Measurements from ENCODE around the gene STAG2.
A peak's percentile ranks its signal among the peaks of the same experiment; 100 is the strongest.
"Not testable (repeated sequence)": the region's sequence is repeated elsewhere in the genome, so short reads cannot be mapped to it uniquely, and the experiment has no call there.

Gene STAG2

DNA sequence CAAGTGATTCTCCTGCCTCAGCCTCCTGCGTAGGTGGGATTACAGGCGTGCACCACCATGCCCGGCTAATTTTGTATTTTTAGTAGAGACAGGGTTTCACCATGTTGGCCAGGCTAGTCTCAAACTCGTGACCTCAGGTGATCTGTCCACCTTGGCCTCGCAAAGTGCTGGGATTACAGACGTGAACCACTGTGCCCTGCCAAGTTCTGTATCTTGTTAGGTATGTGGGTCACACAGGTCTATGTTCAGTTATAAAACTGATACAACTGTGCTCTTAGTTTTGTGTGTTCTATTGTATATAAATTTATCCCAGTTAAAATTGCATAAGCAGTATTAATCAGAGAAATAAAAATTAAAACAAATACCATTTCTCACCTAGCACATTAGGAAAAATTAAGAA lies 122.9 kb downstream of the STAG2 start:
- not testable (repeated sequence) for DNase-seq

DNA sequence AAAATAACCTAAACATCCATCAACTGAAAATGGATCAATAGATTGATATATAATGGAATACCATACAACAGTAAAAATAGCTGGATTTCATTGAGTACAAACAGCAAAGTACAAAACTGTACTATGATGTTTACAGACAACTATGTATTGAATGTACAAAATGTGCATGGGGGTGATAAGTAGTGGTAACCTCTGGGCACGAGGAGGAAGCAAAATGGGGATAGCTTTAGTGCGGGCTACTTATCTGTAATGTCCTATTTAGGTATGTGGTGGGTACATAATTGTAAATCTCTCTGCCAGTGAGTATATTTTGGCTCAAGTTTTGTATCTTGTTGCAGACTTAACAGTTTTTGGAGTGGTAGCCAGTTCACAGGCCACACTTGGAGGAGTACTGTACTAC lies 123.6 kb downstream of the STAG2 start:
- no peak for DNase-seq

DNA sequence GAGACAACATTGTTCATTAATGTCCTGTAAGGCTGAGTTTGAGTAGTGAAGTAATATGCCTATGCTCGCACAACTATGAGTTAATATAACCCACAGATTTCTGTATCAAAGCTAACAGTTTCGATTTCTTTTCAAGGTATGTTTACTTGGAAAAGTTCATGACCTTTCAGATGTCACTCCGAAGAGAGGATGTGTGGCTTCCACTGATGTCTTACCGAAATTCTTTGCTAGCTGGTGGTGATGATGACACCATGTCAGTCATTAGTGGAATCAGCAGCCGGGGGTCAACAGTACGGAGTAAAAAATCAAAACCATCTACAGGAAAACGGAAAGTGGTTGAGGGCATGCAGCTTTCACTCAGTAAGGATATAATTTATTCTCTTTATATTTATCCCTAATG lies 124.9 kb downstream of the STAG2 start:
- DNase-seq: no peak

DNA sequence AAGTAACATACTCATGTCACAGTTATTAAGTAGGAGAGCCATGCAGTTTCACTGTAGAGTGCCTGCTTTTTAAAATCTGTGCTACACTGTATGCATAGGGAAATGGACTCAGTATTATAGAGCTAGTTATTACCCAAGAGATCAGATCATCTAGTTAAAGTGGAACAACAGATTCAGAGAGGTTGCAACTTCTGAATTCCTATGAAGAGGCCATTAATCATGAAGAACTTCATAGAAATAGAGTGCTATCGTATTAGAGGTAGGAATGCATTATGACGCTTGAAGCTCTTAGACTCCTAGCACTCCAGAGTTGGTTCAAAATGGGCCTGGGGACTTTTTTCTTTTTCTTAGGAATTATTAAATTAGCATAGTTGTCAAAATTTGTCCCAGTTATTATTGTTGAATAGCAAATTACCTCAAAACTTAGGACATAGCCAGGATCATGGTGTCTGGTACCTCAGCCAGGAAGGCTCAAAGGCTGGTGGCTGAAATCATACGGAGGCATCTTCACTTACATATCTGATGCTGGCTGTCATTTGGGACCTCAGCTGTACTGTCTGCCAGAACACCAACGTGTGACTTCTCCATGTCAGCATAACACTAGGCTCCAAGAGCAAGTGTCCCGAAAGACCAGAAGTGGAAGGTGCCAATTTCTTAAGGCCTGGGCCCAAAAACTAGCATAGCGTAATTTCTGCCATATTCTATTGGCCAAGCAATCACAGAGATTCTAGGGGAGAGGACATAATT lies 125.7 kb downstream of the STAG2 start:
- no peak for DNase-seq

DNA sequence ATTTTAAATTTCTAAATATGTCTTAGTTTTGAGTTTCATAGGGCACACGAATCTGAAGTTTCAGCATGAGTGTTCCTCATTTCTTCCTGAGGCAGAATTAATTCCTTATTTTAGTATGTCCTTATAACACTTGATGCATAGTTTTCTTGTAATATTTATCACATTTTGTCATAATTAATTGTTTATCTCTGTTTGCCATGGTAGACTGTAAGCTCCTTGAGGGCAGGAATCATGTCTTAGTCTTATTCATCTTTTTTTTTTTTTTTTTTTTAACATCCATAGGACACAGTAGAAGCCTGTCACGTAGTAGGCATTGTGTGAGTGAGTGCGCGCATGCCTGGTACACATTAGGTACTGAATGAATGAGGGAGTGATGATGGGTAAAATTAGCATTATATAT lies 131.7 kb downstream of the STAG2 start:
- DNase-seq: no peak

DNA sequence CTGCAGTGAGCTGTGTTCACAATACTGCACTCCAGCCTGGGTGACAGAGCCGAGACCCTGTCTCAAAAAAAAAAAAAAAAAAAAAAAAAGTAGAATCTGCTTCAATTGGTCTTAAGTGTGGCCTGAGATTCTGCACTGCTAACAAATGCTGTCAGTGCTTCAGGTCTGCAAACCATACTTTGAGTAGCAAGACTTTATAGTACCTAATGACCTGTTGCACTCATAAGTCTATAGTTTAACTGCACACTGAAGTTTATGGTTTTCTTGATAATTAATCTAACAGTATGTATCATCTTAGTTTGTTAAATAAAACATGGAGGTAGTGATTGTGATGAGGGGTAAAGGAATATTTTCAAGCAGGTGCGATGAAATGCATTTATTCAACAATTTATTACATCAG lies 135.6 kb downstream of the STAG2 start:
- DNase-seq: no peak

DNA sequence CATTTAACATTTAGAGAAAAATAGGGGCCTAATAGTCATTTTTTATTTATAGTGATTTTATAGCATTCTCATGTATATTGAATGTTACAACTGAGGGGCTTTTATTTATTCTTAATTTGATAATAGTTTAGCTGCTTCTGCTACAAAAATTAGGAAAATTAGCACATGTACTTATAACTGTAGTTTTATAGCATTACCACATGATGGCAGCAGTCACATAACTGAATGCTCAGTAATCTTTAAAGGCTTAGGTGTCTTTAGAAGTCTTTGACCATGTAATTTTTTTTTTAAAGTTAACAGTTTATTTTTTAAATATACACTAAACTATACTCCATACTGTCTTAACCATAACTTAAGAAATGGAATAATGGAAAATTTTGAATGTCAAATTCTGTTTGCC lies 136.6 kb downstream of the STAG2 start:
- DNase-seq: peak; percentile 21

DNA sequence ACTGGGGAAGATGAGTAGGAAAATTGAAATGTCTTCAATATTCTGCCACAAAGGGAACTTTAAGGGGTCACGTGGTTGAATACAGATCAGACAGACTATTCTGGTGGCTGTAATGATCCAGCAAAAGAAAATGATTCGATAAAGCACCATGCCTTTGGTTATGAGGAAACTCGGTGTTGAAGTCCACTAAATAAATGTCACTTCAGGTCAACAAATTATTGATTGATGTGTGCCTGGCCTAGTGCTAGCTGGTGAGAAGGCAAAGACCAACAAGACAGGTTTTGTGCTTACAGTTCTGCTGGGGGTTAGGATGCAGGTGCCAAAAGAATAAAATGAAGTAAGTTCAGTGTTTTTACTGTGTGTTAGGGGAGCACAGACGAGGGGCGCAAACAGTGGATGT lies 142.5 kb downstream of the STAG2 start:
- DNase-seq: no peak

DNA sequence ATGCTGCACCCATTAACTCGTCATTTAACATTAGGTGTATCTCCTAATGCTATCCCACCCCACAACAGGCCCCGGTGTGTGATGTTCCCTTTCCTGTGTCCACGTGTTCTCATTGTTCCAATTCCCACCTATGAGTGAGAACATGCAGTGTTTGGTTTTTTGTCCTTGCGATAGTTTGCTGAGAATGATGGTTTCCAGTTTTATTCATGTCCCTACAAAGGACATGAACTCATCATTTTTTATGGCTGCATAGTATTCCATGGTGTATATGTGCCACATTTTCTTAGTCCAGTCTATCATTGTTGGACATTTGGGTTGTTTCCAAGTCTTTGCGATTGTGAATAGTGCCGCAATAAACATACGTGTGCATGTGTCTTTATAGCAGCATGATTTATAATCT lies 143.0 kb downstream of the STAG2 start:
- not testable (repeated sequence) for DNase-seq

DNA sequence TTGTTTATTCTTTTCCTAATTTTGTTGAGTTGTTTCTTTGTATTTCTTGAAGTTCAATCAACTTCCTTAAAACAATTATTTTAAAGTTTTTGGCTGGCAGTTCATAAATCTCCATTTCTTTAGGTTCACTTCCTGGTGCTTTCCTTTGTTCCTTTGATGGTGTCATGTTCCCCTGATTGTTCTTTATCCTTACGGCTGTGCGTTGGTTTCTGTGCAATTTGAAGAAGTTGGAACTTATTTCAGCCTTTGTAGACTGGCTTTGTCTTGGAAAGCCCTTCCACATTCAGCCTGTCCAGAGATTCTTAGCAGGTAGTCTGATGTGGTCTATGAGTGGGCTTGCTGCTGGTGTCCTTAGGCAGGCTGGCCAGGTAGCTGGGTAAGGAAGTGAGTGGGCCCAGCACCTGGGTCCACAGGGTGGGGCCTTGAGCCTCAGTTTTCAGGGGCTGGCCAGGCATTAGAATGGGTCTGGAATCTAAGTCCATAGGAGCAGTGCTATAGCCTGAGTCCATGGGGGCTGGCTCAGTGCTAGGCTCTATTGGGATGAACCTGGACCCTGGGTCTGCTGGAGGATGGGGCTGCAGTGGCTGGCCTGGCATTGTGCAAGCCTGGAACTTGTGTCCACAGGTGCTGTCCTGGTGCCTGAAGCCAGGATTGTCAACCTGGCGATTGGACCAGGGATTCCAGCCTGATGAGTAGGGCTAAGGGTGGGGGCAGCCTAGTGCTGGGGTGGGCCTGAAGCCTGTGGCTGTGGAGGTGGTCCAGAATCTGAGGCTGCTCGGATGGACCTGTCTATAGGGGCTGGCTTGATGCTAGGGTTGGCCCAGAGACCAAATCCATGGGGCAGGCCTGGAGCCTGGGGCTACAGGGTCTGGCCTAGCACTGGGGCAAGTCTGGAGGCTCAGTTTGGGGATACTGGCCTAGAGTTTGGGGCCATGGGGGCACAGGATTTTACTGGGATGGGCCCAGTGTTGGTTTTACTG lies 152.4 kb downstream of the STAG2 start:
- DNase-seq: no peak

DNA sequence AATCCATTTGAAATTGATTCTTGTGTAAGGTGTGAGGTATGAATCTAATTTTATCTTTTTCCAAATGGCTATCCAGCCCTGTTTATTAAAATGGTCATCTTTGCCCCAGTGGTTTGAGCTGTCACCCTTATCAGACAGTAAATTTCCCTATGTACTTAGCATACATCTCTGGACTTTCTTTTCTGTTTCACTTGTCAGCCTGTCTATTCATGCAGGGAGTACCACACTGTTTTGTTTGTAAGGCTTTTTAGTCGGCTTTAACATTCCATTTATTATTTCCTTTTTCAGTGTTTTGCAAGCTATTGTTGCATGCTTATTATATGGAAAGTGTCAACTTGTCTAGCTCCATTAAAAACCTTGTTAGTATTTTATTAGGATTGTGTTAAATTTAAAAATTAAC lies 155.8 kb downstream of the STAG2 start:
- DNase-seq: no peak

DNA sequence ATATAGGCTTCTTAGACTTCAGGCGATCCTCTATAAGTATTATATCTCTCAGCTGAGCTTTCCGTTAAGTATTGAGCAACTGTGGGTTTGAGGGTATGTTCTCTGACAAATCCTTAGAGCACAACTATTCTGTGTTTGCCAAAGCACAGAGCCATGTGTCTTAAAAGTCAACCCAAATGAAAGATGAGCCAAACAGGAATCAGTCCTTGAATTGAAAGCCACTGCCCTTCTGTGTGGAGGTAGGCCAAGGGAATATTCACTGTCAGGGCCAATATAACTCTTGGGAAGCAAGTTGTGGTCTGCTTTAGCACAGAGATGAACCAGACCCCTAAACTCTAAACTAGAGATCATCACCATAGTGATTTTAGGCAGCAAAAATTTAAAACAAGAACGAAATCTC lies 164.0 kb downstream of the STAG2 start:
- no peak for DNase-seq

DNA sequence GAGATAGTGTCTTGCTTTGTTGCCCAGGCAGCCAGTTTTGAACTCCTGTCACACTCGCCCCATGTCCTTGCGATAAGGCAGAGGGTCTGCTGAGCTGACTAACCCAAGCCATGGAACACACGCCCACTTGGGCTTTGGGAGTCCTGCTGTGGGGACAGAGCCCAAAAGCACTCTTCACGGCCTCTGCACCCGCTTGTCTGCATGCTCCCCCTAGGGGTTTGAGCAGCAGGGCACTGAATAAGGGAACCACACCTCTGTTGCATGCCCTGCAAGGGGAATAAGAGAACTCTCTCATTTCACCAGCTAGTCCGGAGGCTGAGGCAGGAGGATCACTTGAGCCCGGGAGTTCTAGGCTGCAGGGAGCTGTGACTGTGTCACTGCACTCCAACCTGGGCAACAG lies 166.0 kb downstream of the STAG2 start:
- DNase-seq: no peak

DNA sequence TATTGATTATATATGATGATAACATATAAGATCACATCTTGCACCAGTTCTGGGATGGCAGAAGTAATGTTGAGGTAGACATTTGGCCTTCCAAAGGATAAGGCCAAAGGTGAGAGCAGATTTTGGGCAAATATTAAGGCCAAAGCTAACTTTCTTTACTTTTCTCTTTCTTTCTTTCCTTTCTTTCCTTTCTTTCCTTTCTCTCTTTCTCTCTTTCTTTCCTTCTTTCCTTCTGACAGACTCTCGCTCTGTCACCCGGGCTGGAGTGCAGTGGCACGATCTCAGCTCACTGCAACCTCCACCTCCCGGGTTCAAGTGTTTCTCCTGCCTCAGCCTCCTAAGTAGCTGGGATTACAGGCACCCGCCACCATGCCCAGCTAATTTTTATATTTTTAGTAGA lies 170.9 kb downstream of the STAG2 start:
- DNase-seq: not testable (repeated sequence)

DNA sequence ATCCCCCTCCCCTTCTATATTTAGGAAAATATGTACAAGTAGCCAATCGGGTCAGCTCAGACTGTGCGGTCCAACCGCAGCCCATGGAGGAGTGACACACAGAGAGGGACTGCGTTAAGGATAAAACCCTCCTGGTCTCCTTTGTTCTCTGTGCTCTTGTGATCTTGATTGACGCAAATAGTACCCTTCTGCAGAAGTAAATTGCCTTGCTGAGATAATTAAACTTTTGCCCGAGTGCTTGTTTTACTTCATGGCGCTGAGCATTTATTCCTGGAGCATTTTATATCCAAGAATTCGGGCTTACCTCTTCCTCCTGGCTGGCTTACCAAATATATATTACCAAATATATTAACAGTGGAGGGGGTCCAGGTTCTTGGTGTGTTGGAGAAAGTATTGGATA lies 184.2 kb downstream of the STAG2 start:
- no peak for DNase-seq

DNA sequence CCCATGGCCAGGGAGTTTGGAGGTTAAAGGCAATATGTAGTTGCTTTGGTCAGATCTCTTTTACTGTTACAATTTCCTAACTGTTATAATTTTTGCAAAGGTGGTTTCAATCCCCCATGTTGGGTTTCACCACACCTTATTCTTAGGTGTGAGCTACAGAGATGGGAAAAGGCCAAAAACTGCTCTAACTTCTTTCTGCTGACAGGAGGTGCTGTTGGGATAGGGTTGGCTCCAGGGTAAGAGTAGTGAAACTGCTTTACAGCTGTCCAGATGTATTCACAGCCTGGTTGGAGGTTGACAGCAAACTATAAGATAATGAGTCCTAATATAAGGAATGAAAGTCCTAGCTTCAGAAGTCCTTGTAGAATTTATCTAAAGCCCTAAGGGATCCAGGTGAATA lies 189.7 kb downstream of the STAG2 start:
- DNase-seq: no peak

All from NCI-H510A treated with DMSO at 0.1 percent for 48 hours (cell line).